Measurements from ENCODE around the gene SYP.
A peak's percentile ranks its signal among the peaks of the same experiment; 100 is the strongest.
"Not testable (repeated sequence)": the region's sequence is repeated elsewhere in the genome, so short reads cannot be mapped to it uniquely, and the experiment has no call there.

SYP gene

GRCh38 chrX:49166914-49167739 lies 32.9 kb downstream of the SYP start:
- DNase-seq (ENCODE audit: low read depth in 2 of 2) = peak in 1 of 2 donors; percentile 35

- DNase-seq (ENCODE audit: low read depth in 2 of 2) = peak in 1 of 2 donors; percentile 39
Measured at GRCh38 chrX:49165901-49166881, 33.8 kb downstream of the SYP start.

GRCh38 chrX:49164589-49165360 lies 35.2 kb downstream of the SYP start:
- no peak for DNase-seq (ENCODE audit: low read depth in 2 of 2)

GRCh38 chrX:49163555-49164419 lies 36.2 kb downstream of the SYP start:
- DNase-seq (ENCODE audit: low read depth in 2 of 2) = peak; percentile 48 to 60

- DNase-seq (ENCODE audit: low read depth in 2 of 2) = no peak
Measured at GRCh38 chrX:49162620-49163019, 37.4 kb downstream of the SYP start, which contains the start of gene MAGIX. TSS of gene MAGIX (plus strand) at chrX:49162758. CDS start at chrX:49162890, 132 bp downstream.

GRCh38 chrX:49161632-49162031 lies 38.4 kb downstream of the SYP start:
- no peak for DNase-seq (ENCODE audit: low read depth in 2 of 2)

GRCh38 chrX:49160908-49161307 lies 39.1 kb downstream of the SYP start:
- no peak for DNase-seq (ENCODE audit: low read depth in 2 of 2)

GRCh38 chrX:49157194-49157593 lies 42.8 kb downstream of the SYP start:
- no peak for DNase-seq (ENCODE audit: low read depth in 2 of 2)

- peak; percentile 58 to 72 for DNase-seq (ENCODE audit: low read depth in 2 of 2)
Measured at GRCh38 chrX:49155900-49156837, 43.8 kb downstream of the SYP start.

GRCh38 chrX:49155243-49155899 lies 44.6 kb downstream of the SYP start:
- no peak for DNase-seq (ENCODE audit: low read depth in 2 of 2)

- DNase-seq (ENCODE audit: low read depth in 2 of 2) = no peak
Measured at GRCh38 chrX:49153467-49153866, 46.5 kb downstream of the SYP start.

- DNase-seq (ENCODE audit: low read depth in 2 of 2) = not testable (repeated sequence)
Measured at GRCh38 chrX:49149291-49149690, 50.7 kb downstream of the SYP start.

GRCh38 chrX:49148390-49149100 lies 51.4 kb downstream of the SYP start:
- not testable (repeated sequence) for DNase-seq (ENCODE audit: low read depth in 2 of 2)

- DNase-seq (ENCODE audit: low read depth in 2 of 2) = no peak
Measured at GRCh38 chrX:49147936-49148335, 52.1 kb downstream of the SYP start.

GRCh38 chrX:49147282-49147681 lies 52.7 kb downstream of the SYP start:
- no peak for DNase-seq (ENCODE audit: low read depth in 2 of 2)

- DNase-seq (ENCODE audit: low read depth in 2 of 2) = not testable (repeated sequence)
Measured at GRCh38 chrX:49143154-49143553, 56.8 kb downstream of the SYP start.

- DNase-seq (ENCODE audit: low read depth in 2 of 2) = not testable (repeated sequence)
Measured at GRCh38 chrX:49142264-49142663, 57.7 kb downstream of the SYP start.

GRCh38 chrX:49139713-49140112 lies 60.3 kb downstream of the SYP start:
- DNase-seq (ENCODE audit: low read depth in 2 of 2) = no peak
